Measurements from ENCODE around the gene CDH4.

Gene CDH4

DNA sequence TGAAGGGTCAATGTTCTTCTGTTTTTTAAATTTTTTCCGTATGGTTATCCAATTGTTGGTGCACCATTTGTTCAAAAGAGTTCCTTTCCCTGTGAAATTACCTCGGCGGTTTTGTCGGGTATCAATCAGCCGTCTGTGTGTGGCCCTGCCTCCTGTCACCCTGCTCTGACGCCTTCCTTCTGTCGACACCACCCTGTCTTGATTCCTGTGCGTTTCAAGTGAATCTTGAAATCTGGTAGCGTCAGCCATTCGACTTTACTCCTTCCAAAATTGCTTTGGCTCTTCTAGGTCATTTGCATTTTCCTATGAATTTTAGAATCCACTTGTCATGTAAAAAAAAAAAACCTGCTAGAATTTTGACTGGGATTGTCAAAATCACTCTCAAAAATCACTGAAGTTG is 181.1 kb downstream of the CDH4 start:
- no peak overlapping the region for H2BK120ac ChIP-seq (ENCODE audit: low read depth, low read length)
- no peak overlapping the region for H4K91ac ChIP-seq (ENCODE audit: low read depth, low read length, poor library complexity)
- H3K4me3 ChIP-seq (ENCODE audit: low read length in 2 of 2), result no peak overlapping the region
- H3K4me1 ChIP-seq (ENCODE audit: control insufficient read depth in 2 of 2, insufficient read depth in 1 of 2, low read depth in 1 of 2, low read length in 2 of 2), result peaks cover 34 to 40% of the 10 kb centered on the region in 2 donors
- no peak overlapping the region for H3K4ac ChIP-seq (ENCODE audit: low read length)
- no CpG with 5 or more reads among the region's 10 CpGs for WGBS, 2 donors (ENCODE audit: extremely low coverage in 2 of 2, insufficient read length in 2 of 2, insufficient replicate concordance in 1 of 2)
- no peaks in the 10 kb centered on the region for H3K9me3 ChIP-seq (replicated peaks in 1 of 2; ENCODE audit: control insufficient read depth in 2 of 2, insufficient read depth in 1 of 2, low read depth in 1 of 2, low read length in 2 of 2)
- H2BK12ac ChIP-seq (ENCODE audit: low read length), result no peak overlapping the region
- no peak overlapping the region for H2AK5ac ChIP-seq (ENCODE audit: low read depth, low read length)
- H3K79me1 ChIP-seq (ENCODE audit: low read depth, low read length), result no peaks in the 10 kb centered on the region
- H3K14ac ChIP-seq (ENCODE audit: low read length), result no peak overlapping the region
- H3K27ac ChIP-seq (replicated peaks; ENCODE audit: low read length), result no peak overlapping the region
- no peak for DNase-seq (ENCODE audit: low spot score)
- no peaks in the 10 kb centered on the region for H3K27me3 ChIP-seq (ENCODE audit: control insufficient read depth in 3 of 3, insufficient read depth in 3 of 3, low read depth in 1 of 3, low read length in 3 of 3)
- no peak overlapping the region for H4K8ac ChIP-seq (ENCODE audit: low read depth, low read length)
- H2BK15ac ChIP-seq (ENCODE audit: low read length), result no peak overlapping the region
- no peak overlapping the region for H3K4me2 ChIP-seq (ENCODE audit: insufficient read depth, low read length, poor library complexity, severe bottlenecking)
- H3K18ac ChIP-seq (ENCODE audit: low read length), result no peak overlapping the region
- no peak overlapping the region for H3K23ac ChIP-seq (ENCODE audit: low read depth, low read length, poor library complexity)
- no peak overlapping the region for H3K9ac ChIP-seq (ENCODE audit: low read depth, low read length, poor library complexity)
- H3K36me3 ChIP-seq (replicated peaks in 1 of 2; ENCODE audit: control insufficient read depth in 2 of 2, insufficient read depth in 2 of 2, low read length in 2 of 2), result no peaks in the 10 kb centered on the region
- no peak overlapping the region for H2BK5ac ChIP-seq (ENCODE audit: low read length)
- H2AFZ ChIP-seq (ENCODE audit: low read length), result no peak overlapping the region

DNA sequence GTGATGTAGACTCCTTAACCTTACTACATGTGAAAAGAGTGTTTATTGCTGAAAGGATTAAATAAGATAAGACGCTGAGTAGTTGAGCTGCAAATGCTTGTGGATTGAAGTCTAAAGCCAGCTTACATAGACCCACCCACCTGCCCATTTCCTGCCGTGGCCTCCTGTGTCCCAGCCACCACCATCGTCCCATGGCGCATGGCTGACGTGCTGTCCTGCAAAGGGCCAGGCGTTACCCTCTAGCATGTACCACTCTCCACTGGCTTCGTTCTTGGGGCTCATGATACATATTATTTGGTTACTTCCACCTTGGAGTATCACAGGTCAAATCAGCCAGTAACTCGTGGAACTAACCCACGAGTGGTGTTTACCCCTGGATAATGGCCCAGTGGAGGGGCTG is 181.8 kb downstream of the CDH4 start:
- peak overlapping the region; percentile 42 for H2BK12ac ChIP-seq (ENCODE audit: low read length)
- H3K4ac ChIP-seq (ENCODE audit: low read length), result peak overlapping the region; percentile 53
- H2BK120ac ChIP-seq (ENCODE audit: low read depth, low read length), result no peak overlapping the region
- no peak overlapping the region for H4K8ac ChIP-seq (ENCODE audit: low read depth, low read length)
- peak overlapping the region; percentile 29 for H2BK15ac ChIP-seq (ENCODE audit: low read length)
- whole genome bisulfite sequencing, 2 donors (ENCODE audit: extremely low coverage in 2 of 2, insufficient read length in 2 of 2, insufficient replicate concordance in 1 of 2), result no CpG with 5 or more reads among the region's 9 CpGs
- H3K4me2 ChIP-seq (ENCODE audit: insufficient read depth, low read length, poor library complexity, severe bottlenecking), result no peak overlapping the region
- no peaks in the 10 kb centered on the region for H3K36me3 ChIP-seq (replicated peaks in 1 of 2; ENCODE audit: control insufficient read depth in 2 of 2, insufficient read depth in 2 of 2, low read length in 2 of 2)
- H2AFZ ChIP-seq (ENCODE audit: low read length), result no peak overlapping the region
- peak overlapping the region; percentile 99 for H3K27ac ChIP-seq (replicated peaks; ENCODE audit: low read length)
- H3K27me3 ChIP-seq (ENCODE audit: control insufficient read depth in 3 of 3, insufficient read depth in 3 of 3, low read depth in 1 of 3, low read length in 3 of 3), result no peaks in the 10 kb centered on the region
- H3K79me1 ChIP-seq (ENCODE audit: low read depth, low read length), result no peaks in the 10 kb centered on the region
- H2AK5ac ChIP-seq (ENCODE audit: low read depth, low read length), result peak overlapping the region; percentile 96
- no peak overlapping the region for H3K9ac ChIP-seq (ENCODE audit: low read depth, low read length, poor library complexity)
- peak overlapping the region; percentile 90 for H3K18ac ChIP-seq (ENCODE audit: low read length)
- no peak for DNase-seq (ENCODE audit: low spot score)
- no peak overlapping the region for H3K4me3 ChIP-seq (ENCODE audit: low read length in 2 of 2)
- H4K91ac ChIP-seq (ENCODE audit: low read depth, low read length, poor library complexity), result no peak overlapping the region
- H3K23ac ChIP-seq (ENCODE audit: low read depth, low read length, poor library complexity), result no peak overlapping the region
- H3K9me3 ChIP-seq (replicated peaks in 1 of 2; ENCODE audit: control insufficient read depth in 2 of 2, insufficient read depth in 1 of 2, low read depth in 1 of 2, low read length in 2 of 2), result no peaks in the 10 kb centered on the region
- peak overlapping the region; percentile 85 for H2BK5ac ChIP-seq (ENCODE audit: low read length)
- H3K14ac ChIP-seq (ENCODE audit: low read length), result no peak overlapping the region
- peaks cover 34 to 46% of the 10 kb centered on the region in 2 donors for H3K4me1 ChIP-seq (ENCODE audit: control insufficient read depth in 2 of 2, insufficient read depth in 1 of 2, low read depth in 1 of 2, low read length in 2 of 2)

DNA sequence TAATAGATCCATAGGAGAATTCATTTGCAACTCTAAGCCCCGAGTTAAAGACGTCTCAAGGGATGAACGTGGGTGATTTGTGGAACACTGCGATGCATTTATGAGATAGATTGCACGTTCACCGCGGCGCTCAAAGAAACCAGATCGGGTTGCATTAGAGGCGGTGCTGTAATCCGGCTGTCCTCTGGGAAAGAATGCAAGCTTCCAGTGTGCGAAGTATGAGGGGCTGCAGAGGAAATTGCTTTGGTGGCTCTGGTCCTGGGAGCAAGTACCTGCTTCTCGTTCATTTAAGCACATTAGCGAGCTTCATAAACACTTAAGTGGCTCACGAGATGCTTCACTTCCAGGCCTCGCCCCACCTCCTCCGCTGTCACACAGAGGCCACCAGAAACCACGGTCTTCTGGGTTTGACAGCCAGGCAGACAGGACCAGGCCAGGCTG is 182.3 kb downstream of the CDH4 start:
- Histone ChIP-seq H3K14ac (ENCODE audit: low read length) (no peak overlapping the region), H3K36me3 (replicated peaks in 1 of 2; ENCODE audit: control insufficient read depth in 2 of 2, insufficient read depth in 2 of 2, low read length in 2 of 2) (no peaks in the 10 kb centered on the region), H3K9ac (ENCODE audit: low read depth, low read length, poor library complexity) (no peak overlapping the region), H3K9me3 (replicated peaks in 1 of 2; ENCODE audit: control insufficient read depth in 2 of 2, insufficient read depth in 1 of 2, low read depth in 1 of 2, low read length in 2 of 2) (no peaks in the 10 kb centered on the region), H3K4me2 (ENCODE audit: insufficient read depth, low read length, poor library complexity, severe bottlenecking) (no peak overlapping the region), H3K27me3 (ENCODE audit: control insufficient read depth in 3 of 3, insufficient read depth in 3 of 3, low read depth in 1 of 3, low read length in 3 of 3) (no peaks in the 10 kb centered on the region), H3K23ac (ENCODE audit: low read depth, low read length, poor library complexity) (no peak overlapping the region), H2AFZ (ENCODE audit: low read length) (no peak overlapping the region), H3K4me3 (ENCODE audit: low read length in 2 of 2) (no peak overlapping the region), H3K79me1 (ENCODE audit: low read depth, low read length) (peaks cover 2% of the 10 kb centered on the region), H2AK5ac (ENCODE audit: low read depth, low read length) (peak overlapping the region; percentile 82), H3K4ac (ENCODE audit: low read length) (no peak overlapping the region), H4K91ac (ENCODE audit: low read depth, low read length, poor library complexity) (no peak overlapping the region), H3K4me1 (ENCODE audit: control insufficient read depth in 2 of 2, insufficient read depth in 1 of 2, low read depth in 1 of 2, low read length in 2 of 2) (peaks cover 38 to 51% of the 10 kb centered on the region in 2 donors), H2BK120ac (ENCODE audit: low read depth, low read length) (no peak overlapping the region), H4K8ac (ENCODE audit: low read depth, low read length) (no peak overlapping the region), H2BK12ac (ENCODE audit: low read length) (peak overlapping the region; percentile 63), H3K27ac (replicated peaks; ENCODE audit: low read length) (peak overlapping the region; percentile 99), H2BK5ac (ENCODE audit: low read length) (peak overlapping the region; percentile 87), H2BK15ac (ENCODE audit: low read length) (no peak overlapping the region), H3K18ac (ENCODE audit: low read length) (peak overlapping the region; percentile 93)
- peak; percentile 40 for DNase-seq (ENCODE audit: low spot score)
- no CpG with 5 or more reads among the region's 18 CpGs for WGBS, 2 donors (ENCODE audit: extremely low coverage in 2 of 2, insufficient read length in 2 of 2, insufficient replicate concordance in 1 of 2)

DNA sequence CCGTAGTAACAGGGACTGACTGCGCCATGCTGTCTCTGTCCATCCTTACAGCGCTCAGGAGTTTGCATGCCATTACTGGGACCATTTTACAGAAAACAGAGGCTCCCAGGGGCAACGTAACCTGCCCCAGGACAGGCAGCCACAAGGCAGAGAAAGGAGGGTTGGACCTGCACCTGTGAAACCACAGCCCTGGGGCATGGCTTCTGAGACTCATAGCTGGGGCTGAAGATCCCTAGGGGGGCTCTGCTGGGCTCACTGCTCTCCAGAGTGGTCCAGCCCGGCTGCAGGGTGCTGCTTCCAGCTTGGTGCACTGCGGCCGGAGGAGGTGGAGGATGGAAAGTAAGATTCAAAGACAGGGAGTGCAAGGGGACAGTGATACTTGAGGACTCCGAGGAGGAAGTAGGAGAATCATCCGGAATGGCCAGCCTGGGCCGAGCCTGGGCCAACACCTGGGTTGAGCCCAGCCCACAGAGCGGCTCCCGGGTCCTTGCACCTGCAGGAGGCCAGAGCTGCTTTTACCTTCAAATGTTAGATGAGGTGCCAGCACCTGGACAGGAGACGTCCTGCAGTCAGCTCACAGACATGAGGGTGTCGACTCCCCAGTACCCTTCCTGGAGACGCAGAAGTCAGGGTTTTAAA is 183.2 kb downstream of the CDH4 start:
- DNase-seq (ENCODE audit: low spot score), result no peak
- Histone ChIP-seq H3K9me3 (replicated peaks in 1 of 2; ENCODE audit: control insufficient read depth in 2 of 2, insufficient read depth in 1 of 2, low read depth in 1 of 2, low read length in 2 of 2) (no peaks in the 10 kb centered on the region), H2AFZ (ENCODE audit: low read length) (no peak overlapping the region), H2BK120ac (ENCODE audit: low read depth, low read length) (peak overlapping the region; percentile 99), H3K9ac (ENCODE audit: low read depth, low read length, poor library complexity) (no peak overlapping the region), H4K91ac (ENCODE audit: low read depth, low read length, poor library complexity) (peak overlapping the region; percentile 99), H3K18ac (ENCODE audit: low read length) (peak overlapping the region; percentile 99), H2BK5ac (ENCODE audit: low read length) (peak overlapping the region; percentile 87), H3K27ac (replicated peaks; ENCODE audit: low read length) (peak overlapping the region; percentile 99), H2BK15ac (ENCODE audit: low read length) (peak overlapping the region; percentile 98), H3K4ac (ENCODE audit: low read length) (peak overlapping the region; percentile 86), H4K8ac (ENCODE audit: low read depth, low read length) (no peak overlapping the region), H3K4me3 (ENCODE audit: low read length in 2 of 2) (no peak overlapping the region), H3K23ac (ENCODE audit: low read depth, low read length, poor library complexity) (peak overlapping the region; percentile 37), H3K79me1 (ENCODE audit: low read depth, low read length) (peaks cover 2% of the 10 kb centered on the region), H2AK5ac (ENCODE audit: low read depth, low read length) (peak overlapping the region; percentile 99), H2BK12ac (ENCODE audit: low read length) (peak overlapping the region; percentile 99), H3K27me3 (ENCODE audit: control insufficient read depth in 3 of 3, insufficient read depth in 3 of 3, low read depth in 1 of 3, low read length in 3 of 3) (no peaks in the 10 kb centered on the region), H3K36me3 (replicated peaks in 1 of 2; ENCODE audit: control insufficient read depth in 2 of 2, insufficient read depth in 2 of 2, low read length in 2 of 2) (no peaks in the 10 kb centered on the region), H3K4me1 (ENCODE audit: control insufficient read depth in 2 of 2, insufficient read depth in 1 of 2, low read depth in 1 of 2, low read length in 2 of 2) (peaks cover 44 to 61% of the 10 kb centered on the region in 2 donors), H3K14ac (ENCODE audit: low read length) (peak overlapping the region; percentile 10), H3K4me2 (ENCODE audit: insufficient read depth, low read length, poor library complexity, severe bottlenecking) (no peak overlapping the region)
- no CpG with 5 or more reads among the region's 15 CpGs for WGBS, 2 donors (ENCODE audit: extremely low coverage in 2 of 2, insufficient read length in 2 of 2, insufficient replicate concordance in 1 of 2)
